SU-DHL-6 (cell line): ENCODE results near the gene ORAI2.

Experiments used
- H2AFZ ChIP-seq: fragments of 200-600 bp; sonication (generic); 2 replicates; pipeline ENCODE4 v1.6.1; 2014; ENCODE audit warnings: low read depth, mild to moderate bottlenecking, moderate library complexity, mixed read lengths, antibody characterized with exemption, low read length; ENCODE audit not compliant: severe bottlenecking
- H3F3A ChIP-seq: fragments of 200-600 bp; shearing (Covaris generic); 2 replicates; pipeline ENCODE4 v1.6.0; 2016; ENCODE audit warnings: antibody characterized with exemption, mild to moderate bottlenecking; ENCODE audit not compliant: insufficient read depth
- H3K27ac ChIP-seq: fragments of 200-600 bp; sonication (generic); 2 replicates; pipeline ENCODE4 v1.5.1; 2016; ENCODE audit warnings: low read depth, mild to moderate bottlenecking, low read length, moderate library complexity, mixed read lengths
- H3K27me3 ChIP-seq: fragments of 200-600 bp; sonication (generic), shearing (Covaris generic); 2 replicates; pipeline ENCODE4 v1.6.0; 2014; ENCODE audit warnings: mild to moderate bottlenecking, low read length
- H3K36me3 ChIP-seq: fragments of 200-600 bp; sonication (generic); 2 replicates; pipeline ENCODE4 v1.6.1; 2014; ENCODE audit warnings: mild to moderate bottlenecking, low read length, mixed read lengths
- H3K4me2 ChIP-seq: fragments of 300-600, 200-600 bp; shearing (Covaris generic), sonication (generic); 2 replicates; pipeline ENCODE4 v1.6.0; 2014; ENCODE audit warnings: low read length, low read depth, mild to moderate bottlenecking; ENCODE audit not compliant: poor library complexity, severe bottlenecking
- H3K4me3 ChIP-seq: fragments of 200-600 bp; sonication (generic); 2 replicates; pipeline ENCODE4 v1.5.1; 2014; ENCODE audit warnings: antibody characterized with exemption, low read length, mild to moderate bottlenecking, mixed read lengths; ENCODE audit not compliant: insufficient read depth, poor library complexity, severe bottlenecking
- H3K79me2 ChIP-seq: fragments of 200-600 bp; sonication (generic); 2 replicates; pipeline ENCODE4 v1.6.1; 2014; ENCODE audit warnings: mild to moderate bottlenecking, low read length, moderate library complexity; ENCODE audit not compliant: insufficient read depth
- H3K9ac ChIP-seq: fragments of 200-600 bp; sonication (generic); 2 replicates; pipeline ENCODE4 v1.7.0; 2014; ENCODE audit warnings: mild to moderate bottlenecking, low read length
- H3K9me2 ChIP-seq: fragments of 200-600 bp; sonication (generic); replicated peaks from 2 replicates; pipeline ENCODE4 v1.6.1; 2014; ENCODE audit warnings: low read length; ENCODE audit not compliant: insufficient read depth
- H3K9me3 ChIP-seq: fragments of 200-600 bp; sonication (generic); 2 replicates; pipeline ENCODE4 v1.6.1; 2014; ENCODE audit warnings: low read length, mixed read lengths; ENCODE audit not compliant: insufficient read depth
- H4K20me1 ChIP-seq: fragments of 200-600 bp; sonication (generic); 2 replicates; pipeline ENCODE4 v1.6.1; 2014; ENCODE audit warnings: low read depth, mild to moderate bottlenecking, antibody characterized with exemption, low read length, moderate library complexity, mixed read lengths
- CTCF ChIP-seq: fragments of 200-600 bp; sonication (generic); IDR thresholded peaks from one replicate; pipeline ENCODE4 v1.5.1; 2017; ENCODE audit warnings: antibody characterized with exemption, mild to moderate bottlenecking, low read length, moderate library complexity; ENCODE audit not compliant: insufficient read depth, poor library complexity, severe bottlenecking
- EZH2phosphoT487 ChIP-seq: fragments of 200-600 bp; sonication (generic), shearing (Covaris generic); conservative IDR thresholded peaks from 2 replicates; pipeline ENCODE4 v1.6.1; 2018; ENCODE audit warnings: mild to moderate bottlenecking, antibody characterized with exemption, low read length, moderate library complexity, mixed read lengths

ORAI2 gene

GRCh38 chr7:102433219-102434038, at the start of gene ORAI2:
ORAI2 (plus strand) TSS chr7:102433575; CDS start chr7:102438957, 5,382 bp downstream.
- Histone ChIP-seq H2AFZ (peak within 1 kb of the TSS; percentile 44), H3K4me2 (peak within 1 kb of the TSS; percentile 80), H3K9ac (peak within 1 kb of the TSS; percentile 94), H3K36me3 (0 out of 2 replicates have a peak, but pooled peaks cover 9% of the 10 kb centered on the region), H3K27ac (peak within 1 kb of the TSS; percentile 92), H3K27me3 (no peaks in the 10 kb centered on the region), H3K4me3 (peak within 1 kb of the TSS; percentile 84), H3K9me3 (no peaks in the 10 kb centered on the region), H3K79me2 (peaks cover 32% of the 10 kb centered on the region), H3F3A (peaks cover 29% of the 10 kb centered on the region), H4K20me1 (no peaks in the 10 kb centered on the region), H3K9me2 (no peaks in the 10 kb centered on the region)
- no peak for TF ChIP-seq CTCF
- no peak for TF ChIP-seq EZH2phosphoT487

- Histone ChIP-seq H3K27me3 (no peaks in the 10 kb centered on the region), H3K79me2 (no peaks in the 10 kb centered on the region), H4K20me1 (no peaks in the 10 kb centered on the region), H3K36me3 (peaks cover 20% of the 10 kb centered on the region), H3K9me3 (no peaks in the 10 kb centered on the region), H3F3A (peaks cover 43% of the 10 kb centered on the region), H3K9ac (no peak overlapping the region), H3K9me2 (no peaks in the 10 kb centered on the region), H2AFZ (no peak overlapping the region), H3K4me2 (no peak overlapping the region), H3K4me3 (no peak overlapping the region), H3K27ac (no peak overlapping the region)
- TF ChIP-seq EZH2phosphoT487 = no peak
- TF ChIP-seq CTCF = no peak
Measured at GRCh38 chr7:102387064-102387463, 46.3 kb upstream of the ORAI2 start.

GRCh38 chr7:102389810-102390209, 43.6 kb upstream of the ORAI2 start:
- Histone ChIP-seq H3K4me3 (no peak overlapping the region), H3K9me3 (no peaks in the 10 kb centered on the region), H3K27ac (peak overlapping the region; percentile 61), H2AFZ (no peak overlapping the region), H3K9me2 (no peaks in the 10 kb centered on the region), H3K36me3 (peaks cover 25% of the 10 kb centered on the region), H3K4me2 (no peak overlapping the region), H3F3A (peaks cover 59% of the 10 kb centered on the region), H3K9ac (no peak overlapping the region), H3K79me2 (no peaks in the 10 kb centered on the region), H3K27me3 (no peaks in the 10 kb centered on the region), H4K20me1 (no peaks in the 10 kb centered on the region)
- TF ChIP-seq CTCF (no peak), EZH2phosphoT487 (no peak)
